Left lung (tissue), 10 donors: ENCODE measurements around the gene TCIRG1. TPM values are rescaled to one million over a fixed set of nuclear protein-coding genes. Genes with fewer than 3 reads are reported as not detected.

Experiments
- ATAC-seq: fragments of 200-7000 bp; cut with Tn5 transposase; one replicate; pipeline ENCODE4 v1.9.1; 2020; ENCODE audit warnings: moderate library complexity
- DNase-seq, 4 donors: peaks; one replicate each; pipeline ENCODE4 v3.0.0-alpha.2; 2013 to 2020
- H3K27ac ChIP-seq, 2 donors: fragments of 200-600 bp; sonication (generic) in 1 of 2; one replicate each; pipeline versions ENCODE4 v1.5.0 to v1.8.0; 2020 to 2021
- H3K27me3 ChIP-seq, 2 donors: fragments of 200-600 bp; sonication (generic) in 1 of 2; one replicate each; pipeline versions ENCODE4 v1.5.0 to v1.8.0; 2020 to 2021
- H3K36me3 ChIP-seq, 2 donors: fragments of 200-600 bp; sonication (generic) in 1 of 2; one replicate each; pipeline versions ENCODE4 v1.5.0 to v1.8.0; 2020 to 2021
- H3K4me1 ChIP-seq, 2 donors: fragments of 200-600 bp; one replicate each; pipeline ENCODE4 v1.8.0; 2021
- H3K4me3 ChIP-seq, 2 donors: fragments of 200-600 bp; sonication (generic) in 1 of 2; one replicate each; pipeline versions ENCODE4 v1.5.0 to v1.8.0; 2020 to 2021; ENCODE audit warnings: mild to moderate bottlenecking in 1 of 2
- H3K9me3 ChIP-seq, 2 donors: fragments of 200-600 bp; sonication (generic) in 1 of 2; one replicate each; pipeline versions ENCODE4 v1.5.0 to v1.8.0; 2020 to 2021
- CTCF ChIP-seq, 2 donors: fragments of 200-600 bp; sonication (generic) in 1 of 2; IDR thresholded peaks; one replicate each; pipeline versions ENCODE4 v1.5.0 to v1.8.0; 2021; ENCODE audit warnings: antibody characterized with exemption in 2 of 2
- intact Hi-C, 2 donors: fragments of 100-400 bp; cut with DNase I; formaldehyde crosslinking; loops; one replicate each; pipeline versions ENCODE4 v1.11.2 to v1.14.2; 2022
- polyA plus RNA-seq, 6 donors: library from polyadenylated mRNA; unstranded; fragments of 120-200 nt; gene quantifications; one replicate each; pipeline ENCODE4 v1.2.1, GENCODE V29; 2013; ENCODE audit not compliant: insufficient read length in 6 of 6
- total RNA-seq, 2 donors: library from RNA; stranded (reverse); fragmentation: NEBNext Ultra II Directional; extraction: Animal tissue kit (Norgen Biotek cat#: 25700); gene quantifications; one replicate each; pipeline ENCODE4 v1.2.1, GENCODE V29; 2021
- donor health status: DM: no; HTN: yes; CAD: no.
- donor health status: DM: no; HTN: no; CAD: no.

The TCIRG1 gene
- total and polyA plus RNA-seq, 8 donors: 24.3 to 323 (median 37.7) TPM

- H3K27ac ChIP-seq: no peak overlapping the region
- H3K36me3 ChIP-seq: peaks cover 0 to 98% of the 10 kb centered on the region in 2 donors
- DNase-seq (no peak), ATAC-seq (no peak)
- intact Hi-C loops: no loop called here
- no peak for TF ChIP-seq CTCF (IDR thresholded peaks at IDR 0.05)
- H3K27me3 ChIP-seq: no peaks in the 10 kb centered on the region
- no peak overlapping the region for H3K4me3 ChIP-seq
- H3K4me1 ChIP-seq: no peaks in the 10 kb centered on the region
- H3K9me3 ChIP-seq: no peaks in the 10 kb centered on the region
These were observed 10.9 kb downstream of the TCIRG1 start for GRCh38 chr11:68049509-68050370.

DNA sequence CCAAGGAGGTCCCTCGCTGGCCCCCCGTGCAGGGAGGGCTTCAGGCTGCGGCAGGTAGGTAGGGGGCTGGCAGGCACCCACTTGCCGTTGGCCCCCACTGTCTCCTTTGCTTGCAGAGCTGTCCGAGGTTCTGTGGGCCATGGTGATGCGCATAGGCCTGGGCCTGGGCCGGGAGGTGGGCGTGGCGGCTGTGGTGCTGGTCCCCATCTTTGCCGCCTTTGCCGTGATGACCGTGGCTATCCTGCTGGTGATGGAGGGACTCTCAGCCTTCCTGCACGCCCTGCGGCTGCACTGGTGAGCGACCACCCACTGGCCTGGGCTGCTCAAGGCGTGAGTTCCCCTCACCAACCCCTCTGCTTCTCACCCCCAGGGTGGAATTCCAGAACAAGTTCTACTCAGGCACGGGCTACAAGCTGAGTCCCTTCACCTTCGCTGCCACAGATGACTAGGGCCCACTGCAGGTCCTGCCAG, 11.6 kb downstream of the TCIRG1 start:
- intact Hi-C loops: no loop called here
- Histone ChIP-seq H3K27ac (no peak overlapping the region), H3K27me3 (no peaks in the 10 kb centered on the region), H3K4me1 (no peaks in the 10 kb centered on the region), H3K9me3 (no peaks in the 10 kb centered on the region), H3K36me3 (peaks cover 0 to 96% of the 10 kb centered on the region in 2 donors), H3K4me3 (no peak overlapping the region)
- TF ChIP-seq CTCF (IDR thresholded peaks at IDR 0.05): no peak
- ATAC-seq (no peak), DNase-seq (no peak)

DNA sequence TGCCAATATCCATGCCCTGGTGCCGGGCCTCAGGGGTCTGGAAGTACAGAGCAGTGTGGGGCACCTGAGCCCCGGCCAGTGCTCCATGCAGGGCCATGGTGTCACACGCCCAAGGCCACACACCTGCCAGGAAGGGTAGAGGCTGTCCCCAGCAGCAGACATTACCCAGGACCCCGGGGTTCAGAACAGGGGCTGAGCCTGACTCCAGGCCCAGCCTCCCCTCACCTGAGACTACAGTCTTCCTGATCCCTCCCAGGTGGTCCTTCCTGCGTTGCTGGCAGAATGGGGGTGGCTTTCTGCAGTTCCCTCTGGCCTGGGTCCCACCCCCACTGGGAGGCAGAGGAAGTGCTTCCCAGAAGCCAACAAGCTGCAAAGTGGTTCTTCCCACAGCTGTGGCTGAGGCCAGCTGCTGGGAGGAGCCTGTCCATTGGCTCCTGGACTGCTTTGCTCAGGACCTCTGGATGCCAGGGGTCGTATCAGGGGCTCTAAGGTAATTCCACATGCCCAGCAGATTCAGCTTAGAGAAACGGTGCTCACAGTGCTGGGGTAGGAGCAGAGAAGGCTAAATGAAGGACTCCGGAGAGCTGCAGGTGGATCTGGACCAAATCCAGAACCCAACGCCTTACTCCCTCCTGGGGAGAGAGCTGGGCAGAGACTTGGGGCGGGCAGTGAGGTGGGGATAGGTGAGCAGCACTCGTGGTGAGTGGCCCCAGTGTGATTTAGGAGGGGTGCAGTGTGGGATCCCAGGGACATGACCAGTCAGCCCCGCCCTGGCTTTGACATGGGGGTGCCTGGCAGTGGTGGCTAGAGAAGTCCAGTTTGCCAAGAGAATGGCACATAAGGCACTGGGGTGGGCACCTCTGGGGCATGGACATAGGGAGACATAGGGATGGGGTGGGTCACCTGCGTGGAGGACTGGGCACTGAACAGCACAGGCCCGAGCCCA, 12.6 kb downstream of the TCIRG1 start:
- no peaks in the 10 kb centered on the region for H3K9me3 ChIP-seq
- TF ChIP-seq CTCF (IDR thresholded peaks at IDR 0.05): no peak
- no peaks in the 10 kb centered on the region for H3K4me1 ChIP-seq
- H3K27ac ChIP-seq: peak overlapping the region in 1 of 2 donors; percentile 25
- intact Hi-C loops: no loop called here
- no peak overlapping the region for H3K4me3 ChIP-seq
- peaks cover 0 to 86% of the 10 kb centered on the region in 2 donors for H3K36me3 ChIP-seq
- DNase-seq (peak in 1 of 4 donors; percentile 63), ATAC-seq (peak; percentile 7)
- no peaks in the 10 kb centered on the region for H3K27me3 ChIP-seq

DNA sequence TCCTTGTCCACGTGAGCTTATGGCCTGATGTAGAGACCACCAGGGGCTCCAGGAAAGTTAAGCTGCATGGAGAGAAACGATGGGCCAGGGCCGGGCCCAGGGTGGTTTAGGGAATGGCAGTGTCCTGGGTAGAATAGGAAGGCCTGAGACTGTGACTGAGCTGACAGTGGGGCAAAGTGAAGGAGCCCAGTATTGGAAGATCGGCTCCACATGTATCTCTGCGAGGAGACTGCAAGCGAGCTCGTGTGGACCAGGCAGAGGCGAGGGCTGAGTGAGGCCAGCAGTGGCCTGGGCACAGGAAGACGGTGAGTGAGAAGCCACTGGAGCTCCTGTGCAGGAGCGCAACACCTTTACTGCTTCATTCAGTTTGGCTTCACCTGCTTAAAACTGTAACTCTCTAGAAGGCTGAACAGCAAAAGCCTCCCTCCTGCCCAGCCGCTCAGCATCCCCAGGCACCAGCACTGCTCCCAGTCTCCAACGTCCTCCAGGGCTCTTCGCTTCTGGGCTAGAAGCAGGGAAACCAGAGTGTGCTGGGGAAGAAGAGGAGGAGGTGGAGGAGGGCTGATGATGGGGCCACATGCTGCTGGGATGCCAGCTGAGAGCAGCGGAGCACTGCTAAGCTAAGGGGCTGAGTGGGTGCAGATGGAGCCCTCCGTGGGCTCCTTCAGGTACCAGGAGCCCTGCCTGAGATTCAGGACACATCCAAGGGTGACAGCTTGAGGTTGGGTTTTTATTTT, 13.5 kb downstream of the TCIRG1 start:
- no peak for TF ChIP-seq CTCF (IDR thresholded peaks at IDR 0.05)

More for the DNA sequence above, 13.5 kb downstream of the TCIRG1 start:
- H3K4me1 ChIP-seq: no peaks in the 10 kb centered on the region
- H3K27ac ChIP-seq: no peak overlapping the region
- H3K4me3 ChIP-seq: no peak overlapping the region
- ATAC-seq: no peak
- no peak for DNase-seq
- H3K27me3 ChIP-seq: no peaks in the 10 kb centered on the region
- H3K36me3 ChIP-seq: peaks cover 0 to 77% of the 10 kb centered on the region in 2 donors
- no peaks in the 10 kb centered on the region for H3K9me3 ChIP-seq
- intact Hi-C loops: no loop called here
